ENCODE results near the gene ARHGAP35. TPM values are rescaled to one million over a fixed set of nuclear protein-coding genes. Genes with fewer than 3 reads are reported as not detected.

The ARHGAP35 gene
- total and polyA plus RNA-seq, 10 of the 15 experiments (the other 5 are each of a cell fraction or from before 2014, with no cell fraction given): 0.85 to 29.9 (median 11.5) TPM

- peak; percentile 73 for ATAC-seq
- Histone ChIP-seq H3K27ac (ENCODE audit: control insufficient read depth, insufficient read depth) (peak overlapping the region; percentile 24; the same call in 1 of the 2 replicates), H3K4me3 (peak overlapping the region; percentile 46; the same call in 1 of the 2 replicates), H3K27me3 (replicated peaks in 1 of 2; ENCODE audit: control insufficient read depth in 2 of 2, insufficient read depth in 2 of 2, low read length in 1 of 2) (no peaks in the 10 kb centered on the region), H2AFZ (ENCODE audit: control insufficient read depth, low read depth, low read length) (0 out of 2 replicates have a peak overlapping the region, but pooled peaks have one; percentile 2), H3K9ac (ENCODE audit: control insufficient read depth, insufficient read depth, low read length) (no peak overlapping the region), H4K20me1 (ENCODE audit: control insufficient read depth, insufficient read depth) (no peaks in the 10 kb centered on the region; the same call in 1 of the 2 replicates), H3K36me3 (ENCODE audit: control insufficient read depth in 2 of 2, insufficient read depth in 2 of 2, low read length in 1 of 2) (no peaks in the 10 kb centered on the region), H3K9me3 (replicated peaks; ENCODE audit: control insufficient read depth, insufficient read depth, low read length) (no peaks in the 10 kb centered on the region), H3K4me1 (ENCODE audit: control insufficient read depth, insufficient read depth, low read length) (peaks cover 15% of the 10 kb centered on the region), H3K79me2 (ENCODE audit: control insufficient read depth, insufficient read depth, low read length) (peaks cover 24% of the 10 kb centered on the region), H3K4me2 (ENCODE audit: control insufficient read depth, insufficient read depth) (peak overlapping the region; percentile 85)
- 33% methylated on average over 9 of the region's 11 CpGs for WGBS (ENCODE audit: insufficient coverage, insufficient replicate concordance, low lambda C conversion rate, missing lambda C conversion rate)
- POLR2A ChIA-PET: interaction anchor here (0.6 to 0.7 kb wide), 3 partner anchors 16 to 1438 kb away, joined by 3 read pairs; no protein-coding TSS in a partner anchor
- RAD21 ChIA-PET (ENCODE audit: unreplicated experiment): interaction anchor here (0.7 to 1.8 kb wide), 2 partner anchors 29 to 36 kb away, joined by 3 to 6 read pairs; no protein-coding TSS in a partner anchor
- peak; percentile 48 for DNase-seq (ENCODE audit: low read depth, low spot score)
- no TSS peak for BruUV-seq (replicated peaks)
- in situ Hi-C loops (cut with MboI) (no loop called here), intact Hi-C loops (cut with micrococcal nuclease; ENCODE audit: unreplicated experiment) (no loop called here)
- SMC1A ChIA-PET (ENCODE audit: uncharacterized antibody, unreplicated experiment): interaction anchor here (0.6 to 2.0 kb wide), 7 partner anchors 9 to 231 kb away, joined by 3 to 6 read pairs (median 3); no protein-coding TSS in a partner anchor
- TF ChIP-seq FOXM1 (IDR thresholded peaks at IDR 0.05; ENCODE audit: low read depth, low read length): 0 out of 2 replicates have a peak, but pooled peaks have one; percentile 33
- 0 out of 4 replicates have a peak, but pooled peaks of 1 of the 2 experiments have one; percentile 17 for TF ChIP-seq IKZF2 (IDR thresholded peaks at IDR 0.05)
- TF ChIP-seq MEF2B (IDR thresholded peaks at IDR 0.05; ENCODE audit: partially characterized antibody, poor library complexity, severe bottlenecking): peak; percentile 64
- peak; percentile 28; the same call in 1 of the 2 replicates for TF ChIP-seq IKZF1 (conservative IDR thresholded peaks at IDR 0.05)
- no peak for TF ChIP-seq CEBPB (IDR thresholded peaks at IDR 0.05; ENCODE audit: borderline replicate concordance in 1 of 2, low read depth in 2 of 2, low read length in 2 of 2)
- TF ChIP-seq MLLT1 (IDR thresholded peaks at IDR 0.05): no peak
- TF ChIP-seq PAX5 (IDR thresholded peaks at IDR 0.05; ENCODE audit: borderline replicate concordance, low read depth, low read length): peak; percentile 91
- 0 out of 2 replicates have a peak, but pooled peaks have one; percentile 44 for TF ChIP-seq EED (IDR thresholded peaks at IDR 0.05; ENCODE audit: low read depth)
- peak; percentile 46; the same call in 1 of the 2 replicates for TF ChIP-seq ZNF384 (IDR thresholded peaks at IDR 0.05; ENCODE audit: borderline replicate concordance, low read depth, low read length)
- CTCF ChIA-PET: interaction anchor here (0.6 to 0.8 kb wide), 2 partner anchors 27 to 138 kb away, joined by 3 read pairs; no protein-coding TSS in a partner anchor
- no peak for FAIRE-seq
Measured at GRCh38 chr19:46892252-46893179, 31.7 kb downstream of the ARHGAP35 start.

Measured in GM12878 (cell line).